ENCODE results near the gene NR2C2AP. TPM values are rescaled to one million over a fixed set of nuclear protein-coding genes. Genes with fewer than 3 reads are reported as not detected.
A peak's percentile ranks its signal among the peaks of the same experiment; 100 is the strongest.

Gene NR2C2AP
- total and polyA plus RNA-seq, 2 of the 13 experiments (the other 11 are each of a cell fraction or from before 2014, with no cell fraction given), result 12.2 to 26.8 TPM

GRCh38 chr19:19203012-19203856, at the start of gene NR2C2AP (continued):
- TF ChIP-seq BHLHE40 (IDR thresholded peaks at IDR 0.05; ENCODE audit: low read length), result no peak
- 0 out of 2 replicates have a peak, but pooled peaks have one; percentile 8 for TF ChIP-seq ZNF629 (CRISPR knock-in tag; conservative IDR thresholded peaks at IDR 0.05)
- 0 out of 2 replicates have a peak, but pooled peaks have one; percentile 46 for TF ChIP-seq CSRNP1 (CRISPR knock-in tag; IDR thresholded peaks at IDR 0.05)
- peak; percentile 51; the same call in 1 of the 2 replicates for TF ChIP-seq SPEN (CRISPR knock-in tag; IDR thresholded peaks at IDR 0.05; ENCODE audit: low read depth)
- TF ChIP-seq PITX1 (CRISPR knock-in tag; IDR thresholded peaks at IDR 0.05), result peak; percentile 16; the same call in 1 of the 2 replicates
- peak; percentile 70 for TF ChIP-seq POLR2G (IDR thresholded peaks at IDR 0.05; ENCODE audit: low read depth, low read length)
- no peak for TF ChIP-seq BCL3 (CRISPR knock-in tag; IDR thresholded peaks at IDR 0.05)
- 0 out of 2 replicates have a peak, but pooled peaks have one; percentile 17 for TF ChIP-seq ZNF263 (CRISPR knock-in tag; IDR thresholded peaks at IDR 0.05)
- peak; percentile 37; the same call in 1 of the 2 replicates for TF ChIP-seq THAP11 (CRISPR knock-in tag; IDR thresholded peaks at IDR 0.05)
- TF ChIP-seq RFXANK (CRISPR knock-in tag; IDR thresholded peaks at IDR 0.05), result no peak
- TF ChIP-seq KDM5A (IDR thresholded peaks at IDR 0.05; ENCODE audit: borderline replicate concordance, low read length), result peak; percentile 64
- no peak for TF ChIP-seq ZNF124 (CRISPR knock-in tag; IDR thresholded peaks at IDR 0.05)
- TF ChIP-seq TERF1 (CRISPR knock-in tag; IDR thresholded peaks at IDR 0.05), result no peak
- no peak for TF ChIP-seq NFE2L1 (CRISPR knock-in tag; IDR thresholded peaks at IDR 0.05; ENCODE audit: borderline replicate concordance)
- TF ChIP-seq GATAD1 (CRISPR knock-in tag; IDR thresholded peaks at IDR 0.05), result peak; percentile 68; the same call in 1 of the 2 replicates
- TF ChIP-seq ZNF44 (CRISPR knock-in tag; IDR thresholded peaks at IDR 0.05), result peak; percentile 16; the same call in 1 of the 2 replicates
- no peak for TF ChIP-seq SOX6 (IDR thresholded peaks at IDR 0.05)
- 0 out of 2 replicates have a peak, but pooled peaks have one; percentile 16 for TF ChIP-seq SOX6 (CRISPR knock-in tag; IDR thresholded peaks at IDR 0.05)
- no peak for TF ChIP-seq ZUFSP (CRISPR knock-in tag; IDR thresholded peaks at IDR 0.05; ENCODE audit: borderline replicate concordance)
- no peak for TF ChIP-seq NR0B2 (CRISPR knock-in tag; IDR thresholded peaks at IDR 0.05)
- TF ChIP-seq ZBTB46 (CRISPR knock-in tag; IDR thresholded peaks at IDR 0.05; ENCODE audit: borderline replicate concordance), result no peak

Data from HepG2 (cell line).